GM18909 (cell line): ENCODE results near the gene MINK1.

Source experiments
- ATAC-seq: cut with Tn5 transposase; IDR thresholded peaks from one replicate; pipeline ENCODE4 v1.9.1; 2021; ENCODE audit warnings: mild to moderate bottlenecking; ENCODE audit not compliant: unreplicated experiment, poor library complexity

The MINK1 gene

DNA sequence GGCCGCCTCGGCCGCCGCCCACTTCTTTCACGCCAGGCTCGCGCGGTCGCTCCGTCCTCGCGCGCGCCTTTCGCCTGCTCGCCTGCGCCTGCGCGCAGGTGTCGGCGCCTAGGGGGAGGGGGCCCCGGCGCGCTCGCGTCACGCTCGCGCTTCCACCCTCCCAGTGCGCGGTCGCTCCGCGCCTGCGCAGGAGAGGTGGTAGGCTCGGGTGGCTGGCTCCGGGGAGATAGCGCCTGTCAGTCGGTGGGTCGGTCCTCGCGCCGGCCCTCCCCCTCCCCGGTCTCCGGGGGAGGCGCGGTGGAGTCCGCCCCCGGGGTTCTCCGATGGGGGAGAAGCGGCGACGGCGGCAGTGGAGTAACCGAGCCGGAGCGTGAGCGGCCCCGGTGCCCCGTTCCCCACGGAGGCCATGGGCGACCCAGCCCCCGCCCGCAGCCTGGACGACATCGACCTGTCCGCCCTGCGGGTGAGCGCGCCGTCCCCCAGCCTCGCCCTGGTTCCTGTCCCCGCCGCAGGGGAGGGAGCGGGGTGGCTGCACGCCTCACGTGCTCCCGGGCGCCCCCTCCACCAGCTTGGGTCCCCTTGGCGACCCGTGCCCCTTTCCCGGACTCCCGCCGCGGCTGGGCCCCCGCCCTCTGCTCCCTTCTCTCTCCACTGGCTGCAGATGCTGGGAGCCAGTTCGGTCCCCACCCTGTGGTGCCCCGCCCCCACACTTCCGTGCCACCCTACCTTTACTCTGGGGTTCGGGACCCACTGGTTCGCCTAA lies at the start of gene MINK1:
MINK1 (plus strand) TSS at position 163 of the 763 bp plus-strand sequence; CDS start at position 407, 244 bp downstream.
- ATAC-seq = peak; percentile 91

DNA sequence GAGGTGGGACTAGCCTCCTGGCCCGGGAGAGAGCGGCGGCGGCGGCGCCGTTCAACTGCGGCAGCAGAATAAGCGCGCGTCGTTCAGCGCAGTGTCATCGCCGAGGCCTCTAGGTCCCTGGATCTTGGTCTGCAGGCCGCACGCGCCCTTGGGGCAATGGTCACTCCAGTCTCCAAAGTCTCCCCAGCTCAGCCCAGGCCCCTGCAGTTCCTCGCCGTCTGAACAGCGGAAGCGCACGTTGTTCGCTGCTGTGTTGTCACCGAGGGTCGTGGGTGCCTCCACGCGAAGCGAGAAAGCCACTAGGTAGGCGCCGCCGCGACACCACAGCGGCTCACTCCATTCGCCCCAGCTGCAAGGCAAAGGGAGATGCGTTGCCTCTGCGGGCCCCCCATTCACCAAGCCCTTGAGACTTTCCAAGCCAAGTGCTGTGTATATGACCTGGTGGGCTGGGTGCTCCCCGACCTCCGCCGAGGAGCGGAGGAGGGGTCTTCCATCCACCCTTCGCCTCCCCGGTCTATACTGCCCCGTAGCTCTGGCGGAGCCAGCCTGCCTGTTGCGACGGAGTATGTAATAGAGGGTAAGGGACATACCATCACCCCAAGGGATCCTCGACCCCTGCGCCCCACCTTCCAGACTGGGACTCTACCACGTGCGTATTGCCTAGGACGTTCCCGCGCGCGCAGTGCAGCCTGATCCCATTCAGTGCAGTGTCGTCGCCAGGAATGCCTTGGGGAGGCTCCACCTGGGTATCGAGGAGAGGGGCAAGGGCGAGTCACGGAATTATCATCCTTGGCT lies 47.6 kb upstream of the MINK1 start:
- no peak for ATAC-seq

DNA sequence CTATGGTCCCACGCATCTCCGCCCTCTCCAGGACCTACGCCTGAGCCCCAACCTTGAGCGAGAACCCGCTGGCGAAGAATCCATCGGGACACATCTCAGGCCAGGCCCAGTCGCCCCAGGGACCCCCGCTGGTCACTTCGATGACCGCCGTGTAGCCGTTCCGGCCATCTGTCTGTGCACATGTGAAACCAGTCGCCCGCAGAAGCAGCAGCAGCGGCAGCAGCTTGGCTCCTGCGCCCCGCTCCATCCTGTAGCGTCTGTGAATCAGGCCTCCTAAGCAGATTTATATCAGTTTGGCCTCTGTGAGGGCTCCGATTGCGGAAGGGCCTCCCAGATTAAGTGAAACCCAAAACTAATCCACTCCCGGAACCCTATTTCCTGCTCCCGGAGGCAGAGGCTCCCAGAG lies 47.0 kb upstream of the MINK1 start, which contains the start of gene VMO1:
VMO1 (minus strand) TSS at position 259 of the 406 bp plus-strand sequence; CDS start at position 247, 12 bp downstream.
- no peak for ATAC-seq

DNA sequence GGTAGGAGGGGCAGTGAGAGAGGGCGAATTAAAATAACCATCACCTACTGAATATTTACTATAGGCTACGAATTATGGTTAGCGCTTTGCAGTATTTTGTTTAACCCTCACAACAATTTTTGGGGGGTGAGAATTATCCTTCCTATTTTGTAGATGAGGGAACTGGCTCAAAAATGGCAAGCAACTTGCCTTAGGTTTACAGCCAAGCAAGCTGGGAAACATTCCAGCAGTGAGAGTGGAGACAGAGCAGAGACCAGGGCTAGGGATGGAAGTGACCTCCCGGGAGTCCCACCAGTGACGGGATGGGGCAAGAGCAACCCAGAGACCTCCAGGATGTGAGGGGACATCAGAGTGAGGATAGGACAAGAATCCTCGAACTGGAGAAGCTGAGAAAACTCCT lies 46.6 kb upstream of the MINK1 start:
- no peak for ATAC-seq

DNA sequence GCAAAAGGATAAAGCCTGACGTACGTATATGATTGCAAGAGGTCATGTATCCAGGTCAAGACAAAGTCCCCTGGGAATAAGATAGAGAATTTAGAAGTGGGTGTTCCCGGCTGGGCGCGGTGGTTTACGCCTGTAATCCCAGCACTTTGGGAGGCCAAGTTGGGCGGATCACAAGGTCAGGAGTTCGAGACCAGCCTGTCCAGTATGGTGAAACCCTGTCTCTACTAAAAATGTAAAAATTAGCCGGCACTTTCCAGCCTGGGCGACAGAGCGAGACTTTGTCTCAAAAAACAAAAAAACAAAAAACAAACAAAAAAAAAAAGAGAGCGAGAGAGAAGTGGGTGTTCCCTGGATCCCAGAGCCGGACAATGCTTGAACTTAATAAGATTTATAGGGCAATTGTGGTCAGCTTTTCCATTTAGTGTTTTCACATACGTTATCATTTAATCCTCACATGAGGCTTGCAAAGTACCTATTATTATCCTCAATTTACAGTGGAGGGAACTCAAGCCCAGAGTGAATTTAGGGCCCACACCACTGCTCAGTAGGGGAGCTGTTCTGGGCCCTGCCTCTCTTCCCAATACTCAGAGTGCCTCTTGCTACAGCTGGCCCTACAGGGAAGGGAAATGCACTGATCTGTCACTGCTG lies 44.9 kb upstream of the MINK1 start:
- ATAC-seq = no peak

DNA sequence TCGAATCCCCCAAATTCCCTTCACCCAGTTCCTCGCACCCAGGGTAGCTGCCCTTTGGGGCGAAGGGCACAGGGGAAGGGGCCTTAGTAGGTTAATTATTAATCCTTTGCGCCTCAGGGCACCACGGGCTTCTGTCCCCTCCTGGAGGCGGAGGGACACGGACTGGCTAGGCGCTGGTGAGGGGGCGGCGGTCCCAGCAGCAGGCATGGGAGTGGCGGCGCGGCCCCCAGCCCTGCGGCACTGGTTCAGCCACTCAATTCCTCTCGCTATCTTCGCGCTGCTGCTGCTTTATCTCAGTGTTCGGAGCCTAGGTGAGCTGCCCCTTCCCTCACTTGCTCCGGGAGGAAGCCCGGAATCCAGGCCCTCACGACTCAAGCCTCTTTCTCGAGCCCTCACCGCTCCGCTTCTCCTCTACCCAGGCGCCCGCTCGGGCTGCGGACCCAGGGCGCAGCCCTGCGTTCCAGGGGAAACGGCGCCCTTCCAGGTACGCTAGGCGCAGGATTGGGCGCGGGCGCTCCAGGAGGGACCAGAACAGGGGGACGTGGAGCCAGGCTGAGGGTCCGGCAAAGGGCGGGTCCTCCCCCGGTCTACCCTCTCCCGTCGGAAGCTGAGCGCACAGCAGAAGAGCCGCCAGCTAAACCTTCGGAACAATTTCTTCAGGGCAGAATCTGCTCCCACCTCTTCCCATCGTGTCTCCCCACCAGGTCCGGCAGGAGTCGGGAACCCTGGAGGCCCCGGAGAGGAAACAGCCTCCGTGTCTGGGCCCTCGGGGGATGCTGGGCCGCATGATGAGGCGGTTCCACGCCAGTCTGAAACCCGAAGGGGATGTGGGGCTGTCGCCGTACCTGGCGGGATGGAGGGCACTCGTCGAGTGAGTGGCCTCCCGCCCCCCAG lies 44.1 kb upstream of the MINK1 start, which contains the start of gene GLTPD2:
GLTPD2 (plus strand) TSS at position 158 of the 894 bp plus-strand sequence; CDS start at position 206, 48 bp downstream.
- ATAC-seq = peak; percentile 4

DNA sequence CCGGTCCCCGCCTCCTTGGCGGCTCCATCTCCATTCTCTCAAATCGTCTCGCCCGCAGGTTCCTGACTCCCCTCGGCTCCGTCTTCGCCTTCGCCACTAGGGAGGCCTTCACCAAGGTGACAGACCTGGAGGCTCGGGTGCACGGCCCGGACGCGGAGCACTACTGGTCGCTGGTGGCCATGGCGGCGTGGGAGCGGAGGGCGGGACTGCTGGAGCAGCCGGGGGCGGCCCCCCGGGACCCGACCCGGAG lies 43.5 kb upstream of the MINK1 start:
- ATAC-seq = no peak

DNA sequence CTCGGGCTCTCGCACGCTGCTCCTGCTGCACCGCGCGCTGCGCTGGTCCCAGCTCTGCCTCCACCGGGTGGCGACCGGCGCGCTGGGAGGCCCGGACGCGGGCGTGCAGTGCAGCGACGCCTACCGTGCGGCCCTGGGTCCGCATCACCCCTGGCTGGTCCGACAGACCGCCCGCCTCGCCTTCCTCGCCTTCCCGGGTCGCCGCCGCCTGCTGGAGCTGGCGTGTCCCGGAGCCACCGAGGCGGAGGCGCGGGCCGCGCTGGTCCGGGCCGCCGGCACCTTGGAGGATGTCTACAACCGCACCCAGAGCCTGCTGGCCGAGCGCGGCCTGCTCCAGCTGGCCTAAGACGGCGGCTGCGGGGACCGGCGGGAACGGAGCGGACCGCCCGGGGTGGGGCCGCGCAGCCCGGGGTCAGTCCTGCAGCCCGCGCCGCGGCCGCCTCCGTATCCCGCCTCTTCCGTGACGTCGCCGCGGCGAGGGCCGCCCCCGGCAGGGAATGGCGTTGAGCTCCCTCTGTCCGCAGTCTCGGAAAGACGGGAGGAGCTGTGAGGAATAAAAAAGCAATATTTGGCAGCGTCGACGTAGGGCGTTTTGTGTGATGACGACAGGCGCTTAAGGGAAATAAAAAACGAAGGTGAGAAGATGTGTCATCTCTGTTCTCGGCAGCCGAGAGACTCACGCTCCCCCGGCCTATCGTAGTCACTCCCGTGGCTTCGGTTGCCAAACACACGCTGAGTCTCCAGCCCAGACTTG lies 43.0 kb upstream of the MINK1 start:
- peak; percentile 93 for ATAC-seq

DNA sequence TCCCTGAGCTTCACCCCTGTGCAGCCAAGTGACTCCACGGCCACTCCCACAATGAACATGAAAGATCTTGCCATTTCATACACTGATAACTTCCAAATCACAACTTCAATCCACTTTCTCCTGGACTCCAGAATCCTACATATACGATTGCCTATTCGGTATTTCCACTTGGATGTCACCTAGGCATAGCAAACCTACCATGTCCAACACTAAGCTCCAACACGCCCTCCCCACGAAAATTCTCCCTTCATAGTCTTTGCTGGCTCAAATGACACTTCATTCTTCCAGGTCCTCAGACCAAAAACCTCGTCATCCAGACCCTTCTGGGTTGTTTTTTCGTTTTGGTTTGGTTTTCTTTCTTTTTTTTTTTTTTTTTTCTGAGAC lies 42.4 kb upstream of the MINK1 start:
- no peak for ATAC-seq

DNA sequence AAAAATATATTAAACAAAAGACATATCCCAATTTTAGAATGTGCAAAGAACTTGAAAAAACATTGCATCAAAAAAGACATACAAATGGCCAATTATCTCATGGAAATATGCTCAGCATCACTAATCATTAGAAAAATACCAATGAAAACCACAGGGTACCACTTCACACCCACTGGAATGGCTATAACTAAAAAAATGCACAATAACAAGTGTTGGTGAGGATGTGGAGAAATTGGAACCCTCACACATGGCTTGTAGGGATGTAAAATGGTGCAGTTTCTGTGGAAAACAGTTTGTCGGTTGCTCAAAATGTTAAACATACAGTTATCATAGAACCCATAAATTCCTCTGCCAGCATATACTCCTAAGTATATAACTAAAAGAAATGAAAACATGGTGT lies 38.0 kb upstream of the MINK1 start:
- ATAC-seq = no peak

DNA sequence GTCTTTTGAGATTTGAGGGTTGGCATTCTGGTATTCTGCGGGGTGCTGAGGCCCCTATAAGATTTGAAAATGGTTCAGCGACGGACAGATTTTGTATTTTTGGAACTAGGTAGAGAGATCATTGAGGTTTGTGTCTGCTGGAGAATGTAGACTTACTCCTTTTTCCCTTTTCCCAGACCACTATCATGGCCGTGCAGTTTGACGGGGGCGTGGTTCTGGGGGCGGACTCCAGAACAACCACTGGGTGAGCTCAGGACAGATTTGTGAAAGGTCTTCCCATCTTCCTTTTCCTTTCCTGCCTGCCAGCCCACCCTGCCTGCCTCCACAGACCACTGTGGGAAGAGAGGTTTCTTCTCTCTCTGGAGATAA lies 36.6 kb upstream of the MINK1 start:
- ATAC-seq = peak; percentile 3

DNA sequence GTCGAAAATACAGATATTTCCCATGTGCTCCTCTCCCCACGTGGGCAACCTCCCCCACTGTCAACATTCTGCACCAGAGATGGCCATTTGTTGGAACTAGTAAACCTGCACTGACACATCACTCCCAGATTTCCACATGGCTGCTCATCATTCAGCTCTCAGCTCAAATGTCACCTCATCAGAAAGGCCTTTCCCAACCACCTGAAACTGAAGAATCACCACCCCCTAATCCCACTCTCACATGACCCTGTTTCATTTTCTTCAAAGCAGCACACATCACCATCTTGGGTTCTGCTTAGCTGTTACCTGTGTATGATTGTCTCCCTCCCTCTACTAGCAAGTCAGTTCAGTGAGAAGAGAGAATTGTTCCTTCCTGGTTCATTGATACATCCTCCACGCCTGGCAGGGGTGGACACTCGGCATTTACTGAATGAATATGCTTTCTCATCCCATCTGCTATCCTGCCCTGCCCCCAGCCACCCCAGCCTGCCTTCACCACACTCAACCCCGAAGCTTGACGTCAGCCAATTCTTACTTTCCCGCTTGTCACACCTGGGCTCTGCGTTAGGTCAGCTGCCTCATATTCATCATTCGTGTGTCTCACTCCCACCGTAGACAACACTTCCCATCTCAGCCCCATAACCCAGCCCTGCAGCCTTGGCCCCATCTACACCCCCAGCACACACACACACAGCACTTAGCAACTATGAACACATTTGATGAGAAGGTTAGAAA lies 32.5 kb upstream of the MINK1 start:
- ATAC-seq = no peak

DNA sequence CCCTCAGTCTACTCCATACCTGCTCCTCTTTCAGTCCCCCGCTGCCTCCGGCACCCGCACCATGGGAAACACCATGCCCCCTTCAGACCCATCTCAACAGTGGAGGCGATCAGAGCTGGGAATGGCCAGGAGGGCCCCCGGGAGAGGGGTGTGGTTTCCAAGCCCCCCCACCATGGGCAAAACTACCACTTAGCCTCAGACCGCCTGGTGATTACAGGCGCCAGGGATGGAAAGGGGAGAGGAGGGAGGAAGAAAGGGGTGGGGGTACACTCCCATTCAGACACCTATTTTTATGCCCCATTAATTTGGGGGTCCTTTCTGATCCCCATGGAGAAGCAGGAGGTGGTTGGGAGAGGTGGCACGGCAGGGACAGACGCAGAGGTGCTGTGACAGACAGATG lies 30.9 kb upstream of the MINK1 start, which contains the start of gene C17orf114:
C17orf114 (minus strand) TSS at position 101 of the 400 bp plus-strand sequence.
- no peak for ATAC-seq

DNA sequence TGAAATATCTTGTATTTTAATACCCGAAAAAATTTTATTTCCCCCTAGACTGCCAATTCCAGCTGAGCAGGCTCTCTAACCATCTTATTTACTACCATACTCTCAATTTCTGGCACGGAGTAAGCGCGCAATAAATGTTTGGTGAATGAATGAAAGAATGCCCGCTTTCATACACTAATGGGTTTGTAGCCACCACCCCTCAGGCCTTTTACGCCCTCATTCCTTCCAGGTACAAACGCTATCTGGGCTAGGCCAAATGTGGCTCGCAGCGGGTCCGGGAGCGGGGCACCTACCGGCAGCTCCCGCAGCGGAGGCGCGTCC lies 26.7 kb upstream of the MINK1 start:
- no peak for ATAC-seq

DNA sequence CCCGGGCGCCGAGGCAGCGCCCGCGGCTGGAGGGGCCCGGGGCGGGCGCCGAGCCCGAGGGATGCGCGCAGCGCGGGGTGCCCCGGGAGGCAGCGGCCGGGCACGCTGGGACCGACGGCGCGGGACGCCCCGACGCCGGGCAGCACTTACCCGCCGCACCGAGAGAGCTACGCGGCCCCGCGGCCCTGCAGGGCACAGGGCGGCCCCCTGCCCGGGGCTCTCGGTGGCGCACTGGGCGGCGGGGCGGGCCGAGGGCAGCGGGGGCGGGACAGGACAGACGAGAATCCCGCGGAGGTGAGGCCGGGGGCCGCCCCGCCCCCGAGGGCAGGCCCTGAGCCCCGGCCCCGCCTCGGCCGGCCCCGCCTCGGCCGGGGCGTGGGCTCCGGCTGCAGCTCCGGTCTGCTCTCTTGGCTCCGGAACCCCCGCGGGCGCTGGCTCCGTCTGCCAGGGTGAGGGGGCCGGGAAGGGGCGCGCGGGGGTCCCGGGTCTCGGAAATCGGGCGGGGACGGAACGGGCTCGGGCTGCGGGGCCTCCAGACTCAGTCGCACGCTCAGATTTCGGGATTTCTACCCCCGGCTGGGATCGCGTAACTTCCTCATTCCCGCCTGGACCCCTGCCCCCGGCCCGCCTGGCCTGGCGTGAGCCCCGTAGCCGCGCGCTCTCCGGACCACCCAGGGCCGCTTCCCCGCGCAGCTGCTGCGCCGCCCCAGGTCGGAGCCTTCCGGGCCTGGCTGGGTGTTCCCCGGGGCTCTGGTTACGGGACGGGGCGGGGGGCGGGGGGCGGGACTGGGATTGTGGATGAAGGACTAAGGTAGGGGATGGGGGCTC lies 26.1 kb upstream of the MINK1 start, which contains the start of gene PLD2:
PLD2 (plus strand) TSS at position 376 of the 828 bp plus-strand sequence. CDS start 621 bp downstream, outside the sequence.
- peak; percentile 91 for ATAC-seq

DNA sequence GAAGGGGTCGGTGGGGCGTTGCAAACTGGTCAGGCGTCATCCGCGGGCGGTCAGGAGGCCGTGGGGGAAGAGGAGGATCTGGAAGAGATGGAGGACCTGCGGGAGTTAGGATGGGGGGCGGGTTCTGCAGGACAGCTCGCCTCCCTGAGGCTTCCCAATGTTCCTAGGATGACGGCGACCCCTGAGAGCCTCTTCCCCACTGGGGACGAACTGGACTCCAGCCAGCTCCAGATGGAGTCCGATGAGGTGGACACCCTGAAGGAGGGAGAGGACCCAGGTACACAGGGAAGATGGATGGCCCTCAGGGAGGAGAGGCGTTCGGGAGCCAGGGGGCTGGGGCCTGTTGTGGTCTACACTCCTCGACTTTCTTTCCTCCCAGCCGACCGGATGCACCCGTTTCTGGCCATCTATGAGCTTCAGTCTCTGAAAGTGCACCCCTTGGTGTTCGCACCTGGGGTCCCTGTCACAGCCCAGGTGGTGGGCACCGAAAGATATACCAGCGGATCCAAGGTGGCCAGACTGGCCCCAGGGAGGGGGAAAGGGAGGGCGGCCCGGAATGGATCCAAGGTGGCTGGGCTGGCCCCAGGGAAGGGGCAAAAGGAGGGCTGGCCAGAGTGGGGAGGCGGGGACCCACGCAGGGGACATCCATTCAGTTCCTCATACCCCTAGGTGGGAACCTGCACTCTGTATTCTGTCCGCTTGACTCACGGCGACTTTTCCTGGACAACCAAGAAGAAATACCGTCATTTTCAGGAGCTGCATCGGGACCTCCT lies 25.3 kb upstream of the MINK1 start:
- ATAC-seq = no peak

DNA sequence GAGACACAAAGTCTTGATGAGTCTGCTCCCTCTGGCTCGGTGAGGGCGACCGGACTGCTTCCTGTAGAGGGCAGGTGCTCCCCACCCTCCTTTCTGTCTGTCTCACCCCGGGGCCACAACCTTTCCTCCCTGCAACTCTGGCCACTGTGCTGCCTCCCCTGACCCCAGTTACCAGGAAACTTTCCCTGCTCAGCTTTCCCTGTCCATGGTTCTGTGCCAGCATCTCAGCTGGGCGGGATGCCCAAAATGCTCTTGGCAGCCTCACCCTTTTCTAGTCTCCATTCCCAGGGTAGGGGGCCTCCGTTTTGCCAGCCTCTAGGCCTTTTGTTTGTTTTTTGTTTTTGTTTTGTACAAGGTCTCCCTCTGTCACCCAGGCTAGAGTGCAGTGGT lies 24.8 kb upstream of the MINK1 start:
- no peak for ATAC-seq
